Stimulated activated effector memory CD8-positive, alpha-beta T cell treated with anti-CD3 and anti-CD28 coated beads, Interleukin-12 subunit alpha, Interleukin-12 subunit beta, amount 100 ng/mL, for 72 hours (primary cell): ENCODE results near the gene FAM53A.
"Not testable (repeated sequence)": the region's sequence is repeated elsewhere in the genome, so short reads cannot be mapped to it uniquely, and the experiment has no call there.

Experiments
- ATAC-seq: fragments of 150-1000 bp; cut with Tn5 transposase; 2 replicates; pipeline ENCODE4 v1.10.0; 2021
- DNase-seq, 2 donors: peaks; one replicate each; pipeline ENCODE4 v3.0.0; 2021 to 2022; ENCODE audit warnings: low spot score in 2 of 2
- H3K27ac Mint-ChIP-seq: one replicate; pipeline ENCODE4 v1.8.0; 2022; ENCODE audit warnings: mild to moderate bottlenecking, mixed read lengths
- H3K36me3 Mint-ChIP-seq: one replicate; pipeline ENCODE4 v1.8.0; 2022; ENCODE audit warnings: mild to moderate bottlenecking, mixed read lengths
- H3K4me1 Mint-ChIP-seq: one replicate; pipeline ENCODE4 v1.8.0; 2022; ENCODE audit warnings: mixed read lengths
- H3K4me3 Mint-ChIP-seq: one replicate; pipeline ENCODE4 v1.8.0; 2022; ENCODE audit warnings: mild to moderate bottlenecking, mixed read lengths
- H3K9me3 Mint-ChIP-seq: one replicate; pipeline ENCODE4 v1.8.0; 2022; ENCODE audit warnings: mixed read lengths

The FAM53A gene

DNA sequence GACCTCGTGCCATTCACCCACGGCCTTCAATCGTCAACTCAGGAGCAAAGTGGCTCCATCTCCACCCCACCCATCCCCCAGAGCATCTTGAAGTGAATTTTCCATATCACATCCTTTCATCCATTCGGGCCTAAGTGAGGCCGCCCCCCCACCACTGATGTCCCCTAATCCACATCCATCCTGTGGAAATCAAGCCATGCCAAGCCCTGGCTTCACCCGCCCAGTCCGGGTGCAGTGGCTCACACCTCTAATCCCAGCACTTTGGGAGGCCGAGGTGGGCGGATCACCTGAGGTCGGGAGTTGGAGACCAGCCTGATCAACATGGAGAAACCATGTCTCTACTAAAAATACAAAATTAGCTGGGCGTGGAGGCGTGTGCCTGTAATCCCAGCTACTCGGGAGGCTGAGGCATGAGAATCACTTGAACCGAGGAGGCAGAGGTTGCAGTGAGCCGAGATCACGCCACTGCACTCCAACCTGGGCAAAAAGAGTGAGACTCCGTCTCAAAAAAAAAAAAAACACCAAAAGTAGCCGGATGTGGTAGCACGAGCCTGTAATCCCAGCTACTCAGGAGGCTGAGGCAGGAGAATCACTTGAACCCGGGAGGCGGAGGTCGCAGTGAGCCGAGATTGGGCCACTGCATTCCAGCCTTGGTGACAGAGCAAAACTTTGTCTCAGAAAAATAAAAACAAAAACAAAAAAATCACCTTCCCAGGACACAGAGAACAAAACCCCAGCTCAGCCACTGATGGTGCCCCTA, 76.5 kb downstream of the FAM53A start:
- not testable (repeated sequence) for H3K4me3 Mint-ChIP-seq, H3K4me1 Mint-ChIP-seq, H3K9me3 Mint-ChIP-seq, DNase-seq, H3K36me3 Mint-ChIP-seq, ATAC-seq, H3K27ac Mint-ChIP-seq

DNA sequence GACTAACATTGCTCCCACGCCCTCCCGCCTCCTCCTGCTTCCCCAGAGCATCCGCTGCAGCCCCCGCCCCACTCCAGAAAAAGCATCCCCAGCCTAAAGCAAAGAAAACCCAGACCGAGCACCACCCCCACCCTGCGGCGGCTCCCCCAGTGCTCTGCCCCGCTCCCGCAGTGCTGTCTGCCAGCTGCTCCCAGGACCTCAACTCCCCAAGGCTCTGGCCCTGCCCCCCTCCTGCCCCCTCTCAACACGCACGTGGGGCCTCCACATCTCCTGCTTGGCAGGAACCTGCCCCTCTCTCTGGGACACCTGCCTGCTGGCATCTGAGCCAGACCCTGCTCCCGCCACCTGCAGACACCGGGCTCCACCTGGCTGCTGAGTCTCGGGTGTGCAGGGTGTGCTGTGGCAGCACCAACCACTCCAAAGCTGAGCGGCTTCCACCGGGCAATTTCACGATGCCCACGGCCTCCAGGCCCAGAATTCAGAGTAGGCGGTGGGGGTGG, 79.4 kb downstream of the FAM53A start:
- H3K4me1 Mint-ChIP-seq, result peaks cover 9% of the 10 kb centered on the region
- no peaks in the 10 kb centered on the region for H3K9me3 Mint-ChIP-seq
- ATAC-seq (peak; percentile 48), DNase-seq (no peak)
- no peaks in the 10 kb centered on the region for H3K36me3 Mint-ChIP-seq
- peak overlapping the region; percentile 60 for H3K27ac Mint-ChIP-seq
- H3K4me3 Mint-ChIP-seq, result peak overlapping the region; percentile 57

DNA sequence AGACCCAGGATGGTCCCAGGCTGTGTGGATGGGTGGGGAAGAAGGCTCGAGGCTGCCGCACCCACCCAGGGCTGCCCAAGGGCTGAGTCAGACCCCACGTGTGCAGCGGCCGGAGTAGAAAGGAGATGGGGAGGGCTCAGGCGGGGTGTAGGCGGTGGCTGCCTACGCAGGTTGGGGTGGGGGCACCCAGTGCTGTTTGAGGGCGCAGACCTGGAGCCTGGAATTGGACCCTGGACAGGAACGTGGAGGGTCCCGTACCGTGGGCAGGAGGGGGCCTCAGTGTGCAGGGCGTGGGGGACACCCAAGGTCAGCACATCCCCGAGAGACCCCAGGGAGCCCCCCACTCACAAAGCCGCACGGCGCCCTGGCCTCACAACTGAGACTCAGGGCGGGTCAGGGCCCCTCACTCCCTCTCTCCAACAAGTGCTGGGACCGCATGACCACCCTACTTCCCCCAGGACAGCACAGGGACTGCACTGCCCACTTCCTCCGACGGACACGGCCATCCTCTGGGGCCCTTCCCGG, 79.9 kb downstream of the FAM53A start:
- ATAC-seq (no peak), DNase-seq (no peak)
- Mint-ChIP-seq H3K9me3 (no peaks in the 10 kb centered on the region), H3K27ac (no peak overlapping the region), H3K4me1 (peaks cover 9% of the 10 kb centered on the region), H3K4me3 (no peak overlapping the region), H3K36me3 (no peaks in the 10 kb centered on the region)

DNA sequence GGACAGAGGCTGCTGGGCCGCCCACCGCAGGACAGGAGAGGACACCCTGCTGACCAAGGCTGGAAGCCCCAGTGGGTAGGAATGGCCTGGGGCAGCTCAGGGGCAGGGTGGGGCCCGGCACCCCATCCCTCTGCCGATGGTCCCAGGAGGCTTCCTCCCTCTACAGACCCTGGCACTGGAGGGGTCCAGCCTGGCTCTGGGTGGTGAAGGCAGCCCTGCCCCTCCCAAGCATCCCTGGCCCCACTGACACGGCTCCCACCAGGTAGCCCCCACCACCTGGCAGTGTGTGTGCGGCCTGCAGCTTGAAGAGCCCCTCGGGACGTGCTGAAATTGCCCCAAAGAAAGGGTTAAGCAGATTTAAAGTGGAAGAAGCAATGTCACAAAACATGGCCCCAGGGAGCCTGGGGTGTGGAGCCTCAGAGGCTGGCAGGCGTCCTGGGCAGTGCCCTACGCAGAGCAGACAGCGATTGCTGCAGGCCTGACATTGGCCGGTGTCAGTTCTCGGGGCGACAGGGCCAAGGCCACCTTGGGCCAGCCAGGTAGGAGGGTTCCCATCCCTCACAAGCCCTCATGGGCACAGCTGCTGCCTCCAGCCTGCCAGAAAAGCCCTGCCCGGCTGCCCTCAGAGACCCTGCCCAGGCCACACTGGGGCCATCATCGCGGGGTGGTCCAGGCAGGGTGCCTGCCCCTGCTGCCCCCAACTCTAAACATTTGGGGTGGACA, 80.5 kb downstream of the FAM53A start:
- Mint-ChIP-seq H3K27ac (no peak overlapping the region), H3K36me3 (no peaks in the 10 kb centered on the region), H3K4me3 (no peak overlapping the region), H3K4me1 (peaks cover 9% of the 10 kb centered on the region), H3K9me3 (no peaks in the 10 kb centered on the region)
- DNase-seq, result no peak
- ATAC-seq, result no peak

DNA sequence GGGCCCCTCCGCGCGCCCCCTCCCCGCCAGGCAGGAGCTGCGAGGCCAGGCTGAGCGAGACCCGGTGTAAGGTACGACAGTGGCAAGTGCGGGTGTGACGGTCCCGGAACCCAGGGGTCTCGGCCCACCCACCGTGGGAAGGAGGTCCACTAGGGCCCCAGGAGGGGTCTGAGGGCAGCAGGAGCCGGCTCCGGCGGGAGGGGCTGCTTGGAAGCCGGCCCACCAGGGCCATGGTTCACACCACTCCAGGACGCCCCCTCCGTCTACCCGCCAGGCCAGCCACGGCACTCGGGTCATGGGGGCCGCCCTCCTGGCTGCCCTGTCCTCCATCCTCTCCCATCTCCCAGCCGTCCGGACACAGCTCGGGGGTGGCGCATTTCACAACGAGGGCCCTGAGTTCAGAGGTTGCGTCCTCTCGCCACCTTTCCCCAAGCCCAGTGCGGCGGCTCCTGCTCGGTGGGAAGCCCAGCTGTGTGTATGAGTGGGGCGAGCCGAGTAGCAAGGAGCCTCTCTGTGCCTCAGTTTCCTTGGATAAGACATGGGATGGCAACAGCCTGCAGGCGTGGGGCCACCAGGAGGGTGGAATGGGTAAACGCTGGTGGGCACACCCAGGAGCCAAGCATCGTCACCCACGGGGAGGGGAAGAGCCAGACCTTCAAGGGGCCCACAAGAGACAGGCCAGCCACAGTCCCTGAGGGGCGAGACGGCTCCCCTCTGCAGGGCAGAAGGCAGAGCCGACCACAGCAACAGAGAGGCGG, 81.3 kb downstream of the FAM53A start:
- peaks cover 9% of the 10 kb centered on the region for H3K4me1 Mint-ChIP-seq
- H3K27ac Mint-ChIP-seq, result no peak overlapping the region
- H3K36me3 Mint-ChIP-seq, result no peaks in the 10 kb centered on the region
- DNase-seq, result no peak
- H3K4me3 Mint-ChIP-seq, result no peak overlapping the region
- no peak for ATAC-seq
- H3K9me3 Mint-ChIP-seq, result no peaks in the 10 kb centered on the region

DNA sequence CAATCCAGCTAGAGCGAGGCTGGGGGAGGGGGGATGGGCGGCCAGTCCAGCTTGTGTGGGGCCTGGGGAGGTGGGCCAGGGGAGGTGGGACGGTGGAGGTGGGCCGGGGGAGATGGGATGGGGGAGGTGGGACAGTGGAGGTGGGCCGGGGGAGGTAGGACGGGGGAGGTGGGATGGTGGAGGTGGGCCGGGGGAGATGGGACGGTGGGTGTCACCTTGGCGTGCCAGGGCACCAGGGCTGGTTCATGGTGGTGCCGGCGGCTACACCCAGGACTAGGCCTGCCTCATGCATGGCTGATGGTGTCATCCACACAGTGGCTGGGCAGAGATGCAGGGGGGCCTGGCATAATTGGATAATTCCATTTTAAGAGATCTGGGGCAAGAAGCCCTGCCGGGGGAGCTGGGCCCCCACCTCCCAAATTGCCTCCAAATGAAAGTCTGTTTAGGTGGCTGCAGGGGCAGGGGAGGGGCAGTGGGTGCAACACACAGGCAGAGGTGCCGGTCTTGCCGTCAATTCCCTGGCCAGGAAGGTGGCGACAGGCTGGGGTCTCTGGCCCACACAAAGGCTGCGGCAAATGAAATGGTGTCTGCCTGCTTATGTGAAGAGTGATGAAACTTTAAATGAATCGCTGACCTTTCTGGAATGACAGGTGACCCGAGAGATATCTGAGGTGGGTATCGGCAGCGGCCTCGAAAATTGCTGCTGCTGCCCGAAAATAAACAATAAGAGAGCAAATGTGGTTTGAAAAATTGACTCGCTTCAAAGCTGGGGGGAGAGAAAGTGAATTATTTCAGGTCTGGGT, 82.1 kb downstream of the FAM53A start:
- H3K36me3 Mint-ChIP-seq, result no peaks in the 10 kb centered on the region

DNA sequence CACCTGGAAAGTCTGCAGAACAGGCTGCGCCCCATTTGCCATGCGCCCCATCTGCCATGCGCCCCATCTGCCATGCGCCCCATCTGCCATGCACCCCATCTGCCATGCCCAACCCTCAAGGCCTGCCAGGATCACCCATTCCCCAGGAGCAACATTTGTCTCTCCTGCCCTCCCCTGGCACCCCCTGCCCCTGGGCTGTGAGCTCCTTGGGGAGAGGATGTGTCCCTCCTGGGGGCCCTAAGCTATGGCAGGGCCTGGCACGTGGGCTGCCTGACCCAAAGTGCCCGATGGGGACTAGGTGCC, 82.6 kb downstream of the FAM53A start:
- Mint-ChIP-seq H3K4me3 (no peak overlapping the region), H3K9me3 (no peaks in the 10 kb centered on the region), H3K27ac (no peak overlapping the region), H3K36me3 (no peaks in the 10 kb centered on the region), H3K4me1 (peaks cover 9% of the 10 kb centered on the region)
- DNase-seq (no peak), ATAC-seq (no peak)

More for the DNA sequence above, 82.1 kb downstream of the FAM53A start:
- no peak overlapping the region for H3K27ac Mint-ChIP-seq
- H3K4me1 Mint-ChIP-seq, result peaks cover 9% of the 10 kb centered on the region
- no peak for DNase-seq
- no peak for ATAC-seq
- no peaks in the 10 kb centered on the region for H3K9me3 Mint-ChIP-seq
- H3K4me3 Mint-ChIP-seq, result no peak overlapping the region

DNA sequence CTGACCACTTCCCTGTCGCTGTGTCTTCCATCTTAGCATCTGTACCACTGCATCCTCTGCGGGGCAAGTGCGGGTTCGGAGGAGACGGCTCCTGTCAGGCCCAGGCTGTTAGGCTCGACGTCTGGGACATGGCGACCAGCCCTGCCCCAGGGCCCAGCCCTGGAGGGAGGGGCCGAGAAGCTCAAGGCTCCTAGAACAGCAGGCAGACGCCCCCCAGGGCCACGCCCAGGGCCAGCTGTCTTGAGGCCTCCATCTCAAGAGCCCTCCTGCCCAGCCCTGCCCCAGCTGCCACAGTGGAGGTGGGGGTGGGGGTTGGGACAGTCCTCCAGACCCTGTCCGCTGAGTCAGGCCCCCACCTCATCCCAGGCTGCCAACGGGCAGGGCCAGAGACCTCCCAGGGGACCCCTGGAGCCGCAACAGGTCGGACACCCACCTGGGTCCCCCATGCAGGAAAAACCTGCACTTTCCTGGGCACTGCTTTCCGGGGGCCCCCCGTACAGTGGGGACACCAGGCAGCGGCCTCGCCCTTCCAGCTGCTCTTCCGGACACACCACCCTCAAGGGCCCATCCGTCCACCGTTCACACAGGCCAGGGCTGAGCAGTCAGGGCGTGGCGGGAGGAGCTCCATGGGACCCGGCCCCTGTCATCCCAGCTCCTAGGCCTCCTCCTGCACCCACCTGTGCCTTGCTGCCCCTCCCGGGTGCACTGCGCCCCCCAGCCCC, 83.1 kb downstream of the FAM53A start:
- Mint-ChIP-seq H3K4me3 (no peak overlapping the region), H3K9me3 (no peaks in the 10 kb centered on the region), H3K27ac (no peak overlapping the region), H3K36me3 (no peaks in the 10 kb centered on the region), H3K4me1 (peaks cover 9% of the 10 kb centered on the region)
- ATAC-seq (no peak), DNase-seq (no peak)

DNA sequence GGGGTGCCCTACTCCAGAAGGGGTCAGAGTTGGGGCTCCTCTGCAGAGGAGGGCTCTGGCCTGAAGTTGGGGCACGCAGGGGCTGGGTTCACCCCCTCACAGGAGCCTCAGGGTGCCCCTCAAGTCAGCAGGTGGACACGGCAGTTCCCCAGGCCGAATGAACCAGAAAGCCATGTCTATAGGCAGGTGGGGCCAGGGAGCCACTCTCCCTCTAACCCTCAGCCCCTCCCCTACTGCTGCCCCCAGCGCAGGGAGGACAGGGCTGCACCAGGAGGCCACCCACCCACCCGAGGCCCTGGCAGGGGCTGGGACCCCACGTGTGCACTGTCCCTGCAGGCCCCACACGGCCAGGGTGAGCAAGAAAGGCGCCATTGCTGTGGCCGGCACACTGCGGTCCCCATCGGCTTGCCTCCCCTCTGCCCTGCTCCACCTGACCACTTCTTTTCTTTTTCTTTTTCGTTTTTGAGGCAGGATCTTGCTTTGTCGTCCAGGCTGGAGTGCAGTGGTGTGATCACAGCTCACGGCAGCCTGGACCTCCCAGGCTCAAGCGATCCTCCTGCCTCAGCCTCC, 83.8 kb downstream of the FAM53A start:
- no peak overlapping the region for H3K4me3 Mint-ChIP-seq
- ATAC-seq, result no peak
- no peaks in the 10 kb centered on the region for H3K9me3 Mint-ChIP-seq
- no peak for DNase-seq
- H3K36me3 Mint-ChIP-seq, result no peaks in the 10 kb centered on the region
- no peak overlapping the region for H3K27ac Mint-ChIP-seq
- peaks cover 7% of the 10 kb centered on the region for H3K4me1 Mint-ChIP-seq

DNA sequence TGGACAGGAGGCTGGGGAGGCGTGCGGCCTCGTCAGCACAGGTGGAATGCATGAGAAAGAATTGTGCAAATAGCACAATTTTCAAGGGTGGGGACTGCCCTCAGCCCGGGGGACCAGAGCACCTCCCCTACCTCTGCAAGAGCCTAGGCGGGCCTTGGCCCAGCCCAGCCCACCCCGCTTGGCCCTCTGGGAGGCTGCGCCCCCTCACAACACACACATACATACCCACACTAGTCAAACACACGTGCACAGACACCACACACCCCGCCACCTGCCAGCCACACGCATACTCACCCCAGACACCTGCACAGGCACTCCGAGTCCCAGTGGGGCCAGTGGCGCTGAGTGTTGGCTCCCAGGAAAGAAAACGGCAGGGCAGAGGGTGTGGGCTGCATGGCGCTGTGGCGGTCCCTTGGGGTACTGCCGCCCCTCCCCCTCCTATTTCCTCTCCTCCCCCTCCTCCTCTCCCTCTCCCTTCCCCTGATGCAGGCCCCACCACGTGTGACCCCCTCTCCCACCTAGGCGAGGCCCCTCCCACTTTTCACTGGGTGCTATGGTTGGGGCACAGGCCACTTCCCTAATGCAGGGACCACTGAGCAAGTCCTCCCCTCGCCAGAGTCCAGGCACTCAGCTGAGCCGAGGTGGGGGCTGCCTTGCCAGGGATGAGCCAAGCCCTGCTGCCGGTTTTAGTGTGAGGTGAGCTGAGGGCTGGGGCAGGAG, 84.5 kb downstream of the FAM53A start:
- Mint-ChIP-seq H3K36me3 (no peaks in the 10 kb centered on the region), H3K4me1 (peaks cover 1% of the 10 kb centered on the region), H3K4me3 (no peak overlapping the region), H3K27ac (no peak overlapping the region), H3K9me3 (no peaks in the 10 kb centered on the region)
- ATAC-seq, result no peak
- no peak for DNase-seq

DNA sequence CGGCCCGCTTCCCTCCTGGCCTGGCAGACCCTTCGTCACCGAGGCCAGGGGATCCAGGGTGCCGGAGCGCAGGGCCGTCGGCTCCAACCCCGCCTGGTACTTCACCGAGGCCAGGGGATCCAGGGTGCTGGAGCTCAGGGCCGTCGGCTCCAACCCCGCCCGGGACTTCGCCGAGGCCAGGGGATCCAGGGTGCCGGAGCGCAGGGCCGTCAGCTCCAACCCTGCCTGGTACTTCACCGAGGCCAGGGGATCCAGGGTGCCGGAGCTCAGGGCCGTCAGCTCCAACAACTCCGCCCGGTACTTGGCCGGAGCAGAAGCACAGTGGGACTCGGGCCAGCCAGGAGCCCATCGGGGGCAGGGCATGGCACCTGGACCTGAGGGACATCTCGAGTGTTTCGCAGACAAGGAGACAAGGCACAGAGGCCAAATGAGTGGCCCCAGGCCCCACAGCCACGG, 85.1 kb downstream of the FAM53A start:
- no peaks in the 10 kb centered on the region for H3K9me3 Mint-ChIP-seq
- no peak overlapping the region for H3K4me3 Mint-ChIP-seq
- no peaks in the 10 kb centered on the region for H3K4me1 Mint-ChIP-seq
- no peak overlapping the region for H3K27ac Mint-ChIP-seq
- no peak for DNase-seq
- no peak for ATAC-seq
- H3K36me3 Mint-ChIP-seq, result no peaks in the 10 kb centered on the region

DNA sequence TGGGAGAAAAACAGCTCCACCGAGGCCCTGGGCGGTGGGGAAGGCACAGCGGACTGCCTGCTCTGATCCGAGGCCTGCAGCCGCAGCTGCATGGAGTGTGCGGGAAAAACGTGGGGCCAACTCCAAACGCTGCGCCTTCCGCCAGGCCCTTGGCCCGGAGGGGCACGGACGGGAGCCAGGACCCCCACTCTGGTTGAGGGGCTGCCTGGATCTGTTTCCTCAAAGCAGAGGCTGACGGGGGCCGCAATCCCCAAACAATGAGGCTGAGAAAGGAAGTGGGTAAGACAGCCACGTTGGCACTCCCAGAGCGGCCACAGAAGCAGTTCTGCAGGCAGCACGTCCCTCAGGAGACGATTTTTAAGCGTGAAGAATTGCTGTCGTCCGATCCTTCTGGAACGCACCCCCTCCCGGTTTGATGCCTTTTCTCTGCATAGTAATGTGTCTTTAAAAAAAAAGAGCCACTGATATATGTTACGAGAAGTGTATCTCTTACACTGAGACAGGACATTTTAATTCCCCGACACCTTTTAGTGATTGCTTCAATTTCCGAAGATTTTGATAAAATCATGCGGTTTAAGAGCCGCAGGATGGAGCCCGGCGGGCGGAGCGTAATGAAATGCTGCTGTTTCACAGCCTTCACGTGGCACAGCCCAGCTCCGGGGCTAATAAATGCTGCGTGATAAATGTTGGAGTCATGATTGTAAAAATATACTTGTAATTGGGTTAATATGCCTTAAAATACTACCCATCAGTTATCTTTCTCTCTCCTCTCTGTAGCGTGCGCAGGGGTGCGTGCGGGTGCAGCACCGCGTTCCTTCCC, 85.7 kb downstream of the FAM53A start:
- Mint-ChIP-seq H3K4me3 (no peak overlapping the region), H3K4me1 (no peaks in the 10 kb centered on the region), H3K27ac (no peak overlapping the region), H3K36me3 (no peaks in the 10 kb centered on the region), H3K9me3 (no peaks in the 10 kb centered on the region)
- ATAC-seq (no peak), DNase-seq (no peak)
